Neuron (in vitro differentiated cells): ENCODE measurements around the gene ARL11.
"Not testable (repeated sequence)": the region's sequence is repeated elsewhere in the genome, so short reads cannot be mapped to it uniquely, and the experiment has no call there.

Experiments used
- H2AFZ ChIP-seq: one replicate; pipeline ENCODE4 v1.6.1; 2013; ENCODE audit warnings: low read depth, mild to moderate bottlenecking, inconsistent platforms, low read length, moderate library complexity
- H3K27me3 ChIP-seq: one replicate; pipeline ENCODE4 v1.6.1; 2013; ENCODE audit warnings: low read length; ENCODE audit not compliant: insufficient read depth
- H3K36me3 ChIP-seq: one replicate; pipeline ENCODE4 v1.6.1; 2013; ENCODE audit warnings: low read length; ENCODE audit not compliant: insufficient read depth
- H3K4me1 ChIP-seq: one replicate; pipeline ENCODE4 v1.6.1; 2013; ENCODE audit warnings: low read length; ENCODE audit not compliant: insufficient read depth
- H3K4me3 ChIP-seq: 2 replicates; pipeline ENCODE4 v1.5.1; 2013; ENCODE audit warnings: mild to moderate bottlenecking, low read length, moderate library complexity
- H3K9me3 ChIP-seq: one replicate; pipeline ENCODE4 v1.6.1; 2013; ENCODE audit warnings: low read length

The ARL11 gene

DNA sequence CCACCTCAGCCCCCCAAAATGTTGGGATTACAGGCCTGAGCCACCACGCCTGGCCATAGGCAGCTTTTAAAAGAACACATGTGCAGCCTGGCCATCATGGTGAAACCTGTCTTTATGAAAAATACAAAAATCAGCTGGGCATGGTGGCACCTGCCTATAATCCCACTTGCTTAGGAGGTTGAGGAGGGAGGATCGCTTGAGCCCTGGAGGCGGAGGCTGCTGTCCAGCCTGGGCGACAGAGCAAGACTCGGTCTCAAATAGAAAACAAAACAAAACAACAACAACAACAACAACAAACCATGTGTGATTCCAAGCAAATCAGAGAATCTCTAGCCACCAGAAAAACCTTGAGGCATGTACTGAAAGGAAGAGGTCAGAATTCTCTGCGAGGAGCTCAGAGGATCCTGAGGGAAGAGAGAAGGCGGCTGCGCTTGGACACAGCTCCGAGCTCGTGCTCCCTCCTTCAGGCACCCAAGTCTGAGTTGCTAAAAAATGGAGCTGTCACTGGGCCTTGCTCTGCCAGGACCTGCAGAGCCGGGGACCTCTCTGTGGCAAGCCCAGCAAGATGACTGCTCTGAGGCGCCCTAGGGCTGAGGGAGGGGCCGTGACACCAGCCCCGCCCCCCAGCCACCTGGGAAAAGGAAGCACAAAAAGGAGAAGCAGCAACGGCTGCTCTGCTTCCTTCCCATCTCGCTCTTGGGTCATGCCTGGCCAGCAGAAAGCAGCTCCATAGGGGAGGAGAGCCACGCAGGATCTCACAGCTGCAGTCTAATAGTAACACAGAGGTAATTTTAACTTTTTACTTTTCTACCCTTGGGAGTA is at the start of gene ARL11:
Gene ARL11 (plus strand): TSS at position 677 of the 822 bp plus-strand sequence. CDS start 1,941 bp downstream, outside the sequence.
- Histone ChIP-seq H2AFZ (no peak within 1 kb of the TSS), H3K36me3 (no peaks in the 10 kb centered on the region), H3K4me3 (no peak within 1 kb of the TSS), H3K4me1 (peaks cover 4% of the 10 kb centered on the region), H3K27me3 (no peaks in the 10 kb centered on the region), H3K9me3 (no peaks in the 10 kb centered on the region)

DNA sequence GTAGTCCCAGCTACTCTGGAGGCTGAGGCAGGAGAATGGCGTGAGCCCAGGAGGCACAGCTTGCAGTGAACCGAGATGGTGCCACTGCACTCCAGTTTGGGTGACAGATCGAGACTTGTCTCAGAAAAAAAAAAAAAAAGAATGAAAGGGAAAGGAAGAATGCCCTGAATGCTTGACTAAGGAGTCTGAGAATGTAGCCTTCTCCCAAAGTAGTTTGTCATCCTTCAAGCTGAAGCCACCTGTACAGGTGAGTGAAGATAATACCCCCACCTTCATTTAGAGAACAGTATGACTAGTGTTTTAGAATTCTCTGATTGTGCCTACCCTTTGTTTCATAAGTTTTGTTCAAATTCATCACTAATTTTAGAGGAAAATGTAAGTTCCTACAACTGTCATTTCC is 48.8 kb upstream of the ARL11 start:
- Histone ChIP-seq H3K4me3 (no peak overlapping the region), H2AFZ (no peak overlapping the region), H3K36me3 (peaks cover 14% of the 10 kb centered on the region), H3K27me3 (no peaks in the 10 kb centered on the region), H3K9me3 (no peaks in the 10 kb centered on the region), H3K4me1 (peaks cover 10% of the 10 kb centered on the region)

DNA sequence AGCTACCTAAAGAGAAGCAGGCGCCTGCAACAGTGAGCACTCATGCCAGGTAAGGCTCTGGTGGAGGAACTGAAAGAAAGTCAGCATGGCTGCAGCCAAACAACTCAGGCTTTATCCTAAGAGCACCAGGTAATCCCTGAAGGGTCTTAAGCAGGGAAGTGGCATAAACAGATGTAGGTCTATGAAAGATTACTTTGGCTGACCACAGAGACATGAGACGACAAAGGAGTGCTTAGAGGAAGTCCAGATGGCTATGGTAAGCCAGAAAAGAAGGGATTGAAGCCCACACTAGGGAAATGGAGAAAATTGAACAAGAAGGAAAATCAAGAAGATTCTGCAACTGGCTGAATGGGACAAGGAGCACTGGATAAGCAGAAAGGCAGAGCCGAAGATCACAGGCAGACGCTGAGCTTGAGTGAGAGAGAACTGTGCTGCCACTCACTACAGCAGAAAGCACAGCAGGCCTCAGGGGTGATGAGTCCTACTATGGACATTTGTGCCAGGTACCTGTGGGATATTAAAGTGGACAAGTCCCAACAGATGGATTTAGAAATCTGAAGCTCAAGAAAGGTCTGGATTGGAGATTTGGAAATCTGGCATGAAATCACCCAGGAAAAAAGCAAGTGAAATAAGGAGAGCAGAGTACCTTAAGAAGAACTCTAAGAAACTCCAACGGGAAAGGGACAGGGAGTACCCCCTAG is 47.2 kb upstream of the ARL11 start:
- no peak overlapping the region for H2AFZ ChIP-seq
- H3K4me3 ChIP-seq: no peak overlapping the region
- no peaks in the 10 kb centered on the region for H3K9me3 ChIP-seq
- peaks cover 16% of the 10 kb centered on the region for H3K4me1 ChIP-seq
- H3K36me3 ChIP-seq: peaks cover 14% of the 10 kb centered on the region
- no peaks in the 10 kb centered on the region for H3K27me3 ChIP-seq

DNA sequence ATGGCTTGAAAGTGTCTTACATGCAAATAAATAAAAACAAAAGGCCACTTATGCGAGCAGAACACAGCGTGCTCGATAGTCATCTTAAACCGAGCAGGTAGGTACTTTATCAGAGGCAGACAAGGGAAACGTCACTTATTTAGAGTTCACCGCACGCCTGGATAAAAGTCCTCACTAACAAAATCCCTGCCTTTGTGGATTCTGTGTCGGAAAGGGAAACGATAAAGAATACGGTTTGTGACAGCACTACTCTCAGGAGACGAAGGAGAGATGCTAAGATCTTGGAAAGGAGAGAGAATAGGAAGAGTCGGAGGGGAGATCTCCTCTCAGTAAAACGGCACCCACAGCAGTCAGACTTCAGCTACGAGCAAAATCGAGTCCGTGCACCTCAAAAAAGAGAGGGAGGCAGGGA is 43.5 kb upstream of the ARL11 start:
- Histone ChIP-seq H3K36me3 (peaks cover 4% of the 10 kb centered on the region), H3K9me3 (no peaks in the 10 kb centered on the region), H2AFZ (peak overlapping the region; percentile 91), H3K4me1 (peaks cover 18% of the 10 kb centered on the region), H3K4me3 (peak overlapping the region; percentile 73), H3K27me3 (no peaks in the 10 kb centered on the region)

DNA sequence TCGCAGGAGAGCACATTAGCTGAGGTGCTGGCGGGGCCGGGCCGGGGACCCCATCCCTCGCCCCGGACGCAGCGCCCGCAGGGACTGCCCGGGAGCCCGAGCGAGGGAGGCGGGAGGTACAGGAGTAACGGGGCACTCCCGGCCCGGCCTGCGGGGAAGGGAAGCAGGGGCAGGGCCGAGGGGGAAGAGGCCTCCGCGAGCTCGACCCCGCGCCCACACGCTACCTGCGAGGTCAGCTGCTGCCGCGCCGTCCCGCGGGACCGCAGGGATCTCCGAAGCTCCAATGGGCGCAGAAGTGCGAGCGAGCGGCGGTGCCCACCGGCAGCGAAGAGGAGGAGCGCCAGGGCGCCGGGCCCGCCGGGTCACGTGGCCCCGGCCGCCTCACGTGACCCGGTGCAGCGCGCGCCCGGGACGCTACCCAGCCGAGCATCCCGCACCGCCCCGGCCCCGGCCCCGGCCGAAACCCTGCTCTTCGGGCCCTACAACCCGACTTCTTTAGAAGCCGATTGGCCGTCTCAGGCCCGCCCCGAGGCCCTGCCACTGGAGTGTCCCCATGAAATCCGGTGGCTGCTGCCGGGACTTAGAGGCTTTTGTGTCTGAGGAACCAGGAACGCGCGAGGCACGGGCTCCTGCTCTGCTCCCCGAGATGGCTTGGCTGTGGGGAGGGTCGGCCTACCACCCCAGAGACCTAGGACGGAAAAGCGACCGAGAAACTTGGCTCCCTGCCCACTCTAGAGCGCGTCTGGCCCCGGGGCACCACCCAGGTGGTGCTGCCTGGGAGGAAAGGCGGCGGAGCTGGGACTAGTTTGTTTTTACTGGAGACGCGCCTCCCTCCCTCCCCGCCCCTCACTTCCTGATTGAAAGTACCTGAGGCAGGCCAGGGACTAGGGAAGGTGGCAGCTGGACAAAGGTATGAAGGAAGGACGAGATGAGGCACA is 42.8 kb upstream of the ARL11 start, which contains the start of gene RCBTB1:
Gene RCBTB1 (minus strand): TSS at position 339 of the 938 bp plus-strand sequence. CDS start 18,279 bp downstream, outside the sequence.
- H2AFZ ChIP-seq: peak within 1 kb of the TSS; percentile 91
- H3K36me3 ChIP-seq: no peaks in the 10 kb centered on the region
- H3K27me3 ChIP-seq: no peaks in the 10 kb centered on the region
- H3K9me3 ChIP-seq: no peaks in the 10 kb centered on the region
- H3K4me3 ChIP-seq: peak within 1 kb of the TSS; percentile 73
- H3K4me1 ChIP-seq: peaks cover 18% of the 10 kb centered on the region

DNA sequence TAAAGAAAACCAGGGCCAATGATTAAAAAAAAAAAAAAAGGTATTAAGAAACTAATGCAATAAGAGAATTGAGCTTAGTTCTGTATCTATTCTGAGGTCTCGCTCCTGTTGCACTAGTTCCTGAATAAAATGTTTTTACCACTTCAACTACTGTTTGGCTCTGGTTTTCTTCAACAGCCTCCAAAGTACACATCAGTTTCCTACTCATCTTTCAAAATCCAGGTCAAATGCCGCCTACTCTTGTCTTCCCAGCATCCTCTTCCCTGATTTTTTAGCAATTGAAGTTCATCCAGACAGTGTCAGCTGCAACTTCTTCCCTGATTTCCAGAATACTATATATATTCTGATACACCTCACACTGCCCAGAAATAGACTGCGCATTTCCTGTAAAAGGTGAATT is 41.6 kb upstream of the ARL11 start:
- Histone ChIP-seq H3K4me1 (peaks cover 18% of the 10 kb centered on the region), H3K36me3 (no peaks in the 10 kb centered on the region), H2AFZ (peak overlapping the region; percentile 91), H3K27me3 (no peaks in the 10 kb centered on the region), H3K9me3 (no peaks in the 10 kb centered on the region), H3K4me3 (no peak overlapping the region)

DNA sequence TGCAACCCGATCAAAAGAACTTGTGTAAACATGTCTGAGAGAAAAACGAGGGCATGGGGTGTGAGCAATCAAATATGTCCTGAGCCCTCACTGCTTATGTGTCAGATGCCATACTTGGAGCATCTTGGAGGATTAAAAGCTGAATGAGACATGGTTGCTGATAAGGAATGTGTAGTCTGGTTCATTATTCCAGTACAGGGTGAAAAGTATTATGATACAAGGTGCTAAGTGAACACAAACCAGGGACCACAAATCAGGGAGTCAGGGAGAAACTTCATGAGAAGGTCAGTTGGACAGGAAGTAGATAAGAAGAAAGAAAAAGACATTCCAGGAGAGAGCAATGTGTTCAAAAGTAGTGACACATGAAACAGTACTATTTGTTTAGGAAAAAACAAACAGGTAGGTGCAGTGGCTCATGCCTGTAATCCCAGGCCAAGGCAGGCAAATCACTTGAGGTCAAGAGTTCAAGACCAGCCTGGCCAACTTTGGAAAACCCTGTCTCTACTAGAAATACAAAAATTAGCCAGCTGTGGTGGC is 40.9 kb upstream of the ARL11 start:
- Histone ChIP-seq H3K4me3 (no peak overlapping the region), H2AFZ (no peak overlapping the region), H3K9me3 (no peaks in the 10 kb centered on the region), H3K27me3 (no peaks in the 10 kb centered on the region), H3K4me1 (peaks cover 18% of the 10 kb centered on the region), H3K36me3 (no peaks in the 10 kb centered on the region)

DNA sequence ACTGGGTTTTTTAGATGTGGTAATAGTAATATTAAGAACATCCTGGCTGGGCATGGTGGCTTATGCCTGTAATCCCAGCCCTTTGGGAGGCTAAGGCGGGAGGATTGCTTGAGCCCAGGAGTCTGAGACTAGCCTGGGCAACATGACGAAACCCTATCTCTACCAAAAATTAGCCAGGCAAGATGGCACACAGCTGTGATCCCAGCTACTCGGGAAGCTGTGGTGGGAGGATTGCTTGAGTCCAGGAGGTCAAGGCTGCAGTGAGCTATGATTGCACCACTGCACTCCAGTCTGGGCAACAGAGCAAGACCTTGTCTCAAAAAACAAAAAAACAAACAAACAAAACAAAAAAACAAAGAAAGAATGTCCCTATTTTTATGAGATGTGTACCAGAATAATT is 37.6 kb upstream of the ARL11 start:
- not testable (repeated sequence) for H3K36me3 ChIP-seq

DNA sequence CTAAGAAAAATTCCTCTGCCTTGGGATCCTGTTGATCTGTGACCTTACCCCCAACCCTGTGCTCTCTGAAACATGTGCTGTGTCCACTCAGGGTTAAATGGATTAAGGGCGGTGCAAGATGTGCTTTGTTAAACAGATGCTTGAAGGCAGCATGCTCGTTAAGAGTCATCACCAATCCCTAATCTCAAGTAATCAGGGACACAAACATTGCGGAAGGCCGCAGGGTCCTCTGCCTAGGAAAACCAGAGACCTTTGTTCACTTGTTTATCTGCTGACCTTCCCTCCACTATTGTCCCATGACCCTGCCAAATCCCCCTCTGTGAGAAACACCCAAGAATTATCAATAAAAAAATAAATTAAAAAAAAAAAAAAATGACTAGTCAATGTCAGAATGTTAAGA is 34.4 kb upstream of the ARL11 start:
- not testable (repeated sequence) for H3K4me1 ChIP-seq, H3K4me3 ChIP-seq, H3K9me3 ChIP-seq, H3K36me3 ChIP-seq, H3K27me3 ChIP-seq, H2AFZ ChIP-seq

More for the DNA sequence above, 37.6 kb upstream of the ARL11 start:
- H3K27me3 ChIP-seq, H3K9me3 ChIP-seq, H2AFZ ChIP-seq, H3K4me1 ChIP-seq, H3K4me3 ChIP-seq: not testable (repeated sequence)

DNA sequence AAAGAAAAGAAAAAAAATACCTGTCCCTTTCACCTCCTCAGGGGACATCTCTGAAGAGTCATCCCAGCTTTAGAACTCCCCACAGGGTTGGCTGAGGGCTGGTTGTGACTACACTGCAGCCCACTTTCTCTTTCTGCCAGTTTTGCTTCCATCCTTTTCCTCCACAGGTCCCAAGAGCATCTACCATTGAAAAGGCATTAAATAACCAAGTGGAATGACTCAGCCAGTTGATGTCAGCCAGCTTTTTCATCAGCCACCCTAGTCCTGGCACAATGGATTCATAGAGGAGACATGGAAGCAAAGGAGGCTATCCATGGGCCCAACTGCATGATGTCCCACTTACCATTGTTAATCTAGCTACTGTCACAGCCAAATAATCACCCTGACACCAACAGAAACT is 33.7 kb upstream of the ARL11 start:
- H3K9me3 ChIP-seq: no peaks in the 10 kb centered on the region
- no peaks in the 10 kb centered on the region for H3K4me1 ChIP-seq

DNA sequence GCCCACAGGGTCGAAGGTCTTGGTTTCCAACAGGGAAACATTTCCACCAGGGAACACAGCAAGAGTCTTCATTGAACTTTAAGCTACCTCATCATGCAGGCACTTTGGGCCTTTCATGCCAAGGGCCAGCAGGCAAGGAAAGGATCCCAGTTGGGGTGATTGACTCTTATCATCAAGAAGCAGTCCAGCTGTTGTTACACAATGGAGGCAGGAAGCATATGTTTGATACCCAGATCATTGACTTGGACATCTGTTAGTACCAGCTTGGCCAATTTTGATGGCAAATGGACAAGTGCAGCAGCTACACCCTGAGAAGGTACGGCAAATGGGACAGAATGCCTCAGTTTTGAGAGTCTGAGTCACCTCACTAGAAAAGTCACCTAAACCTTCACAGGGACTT is 32.1 kb upstream of the ARL11 start:
- H3K9me3 ChIP-seq: no peaks in the 10 kb centered on the region
- no peaks in the 10 kb centered on the region for H3K4me1 ChIP-seq
- no peak overlapping the region for H3K4me3 ChIP-seq
- no peaks in the 10 kb centered on the region for H3K36me3 ChIP-seq
- H2AFZ ChIP-seq: no peak overlapping the region
- no peaks in the 10 kb centered on the region for H3K27me3 ChIP-seq

More for the DNA sequence above, 33.7 kb upstream of the ARL11 start:
- Histone ChIP-seq H3K4me3 (no peak overlapping the region), H3K27me3 (no peaks in the 10 kb centered on the region), H2AFZ (no peak overlapping the region), H3K36me3 (no peaks in the 10 kb centered on the region)

DNA sequence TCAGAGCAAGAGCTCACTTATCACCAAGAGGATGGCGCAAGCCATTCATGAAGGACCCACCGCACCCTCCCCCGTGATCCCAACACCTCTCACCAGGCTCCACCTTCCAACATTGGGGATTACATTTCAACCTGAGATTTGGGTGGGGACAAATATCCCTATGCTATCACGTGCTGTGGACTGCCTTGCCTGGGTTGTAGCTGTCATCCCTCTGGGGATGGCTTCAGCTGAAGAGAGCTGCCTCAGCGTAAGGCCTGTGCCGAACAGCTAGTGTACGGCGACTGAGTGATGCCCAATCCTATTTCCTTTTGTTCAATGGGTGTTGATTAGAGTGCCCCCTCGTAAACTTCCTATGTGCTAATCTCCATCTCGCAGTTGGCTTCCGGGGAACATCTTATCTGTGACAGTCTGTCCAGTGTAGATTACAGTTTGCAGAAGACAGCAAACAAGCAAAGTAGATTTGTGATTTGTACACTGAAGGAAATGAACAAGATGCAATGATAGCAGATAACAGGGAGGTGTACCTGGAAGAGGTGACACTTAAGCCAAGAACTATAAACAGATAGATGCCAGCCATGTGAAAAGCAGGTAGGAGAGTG is 31.2 kb upstream of the ARL11 start:
- Histone ChIP-seq H3K9me3 (no peaks in the 10 kb centered on the region), H3K4me1 (no peaks in the 10 kb centered on the region), H3K36me3 (no peaks in the 10 kb centered on the region), H2AFZ (no peak overlapping the region), H3K4me3 (no peak overlapping the region), H3K27me3 (no peaks in the 10 kb centered on the region)
